K562 (cell line): ENCODE measurements around the gene MARCKSL1. TPM values are rescaled to one million over a fixed set of nuclear protein-coding genes. Genes with fewer than 3 reads are reported as not detected.

Experiments used
- ATAC-seq: fragments of 200-7000 bp; cut with Tn5 transposase; 3 replicates; pipeline ENCODE4 v1.9.1; 2020; ENCODE audit warnings: moderate library complexity
- BruUV-seq: library from RNA; stranded (reverse); fragments of 400-500 nt; replicated peaks from 2 replicates; lab custom pipeline; 2021; lab: Mats Ljungman, UMichigan
- CTCF ChIA-PET: fragments of 300-600 bp; formaldehyde crosslinking; extraction: SDS; loops from one replicate; lab custom pipeline; 2021; ENCODE audit warnings: low intra/inter-chr PET ratio; lab: Yijun Ruan, JAX
- POLR2A ChIA-PET: fragments of 300-600, 350-650 bp; sonication (Branson Sonifier 250); formaldehyde crosslinking; extraction: SDS; loops from one replicate; lab custom pipeline; 2021; ENCODE audit warnings: antibody characterized with exemption, inconsistent platforms; lab: Yijun Ruan, JAX
- DNase-seq, 4 experiments: peaks; one replicate each; pipeline versions ENCODE4 v3.0.0 to v3.0.0-alpha.2; 2011 to 2018; ENCODE audit warnings: low spot score in 3 of 4, mixed read lengths in 3 of 4; ENCODE audit errors: extremely low read depth in 1 of 4
- FAIRE-seq: peaks from 2 replicates; lab custom pipeline; 2011; peaks lifted over from hg19 to GRCh38; lab: Jason Lieb, UNC
- H2AFZ ChIP-seq: 2 replicates; pipeline ENCODE4 v1.6.0; 2011; ENCODE audit warnings: low read depth, low read length, control low read depth, inconsistent platforms
- H3K27ac ChIP-seq: fragments of 200-600 bp; 3 replicates; pipeline ENCODE4 v1.8.0; 2011; ENCODE audit warnings: low read depth, mild to moderate bottlenecking, control low read depth, inconsistent platforms, low read length, moderate library complexity, mixed read lengths; ENCODE audit errors: extremely low read depth
- H3K27me3 ChIP-seq, 2 experiments: fragments of 300-600 bp in 1 of 2; 2 replicates in 1 of 2; 3 replicates in 1 of 2; pipeline versions ENCODE4 v1.6.0 to v1.8.0; 2011; ENCODE audit warnings: inconsistent platforms in 2 of 2, low read length in 2 of 2, mild to moderate bottlenecking in 1 of 2, mixed read lengths in 1 of 2, moderate library complexity in 1 of 2; ENCODE audit not compliant: control insufficient read depth in 2 of 2, insufficient read depth in 2 of 2
- H3K36me3 ChIP-seq: fragments of 300-600 bp; 3 replicates; pipeline ENCODE4 v1.8.0; 2011; ENCODE audit warnings: mild to moderate bottlenecking, low read length, inconsistent platforms; ENCODE audit not compliant: control insufficient read depth, insufficient read depth
- H3K4me1 ChIP-seq, 2 experiments: fragments of 200-600 bp in 1 of 2; replicated peaks in 1 of 2; 2 replicates in 1 of 2; 3 replicates in 1 of 2; pipeline versions ENCODE4 v1.5.1 to v1.8.0; 2011; ENCODE audit warnings: inconsistent platforms in 2 of 2, low read length in 2 of 2, mild to moderate bottlenecking in 1 of 2, mixed read lengths in 1 of 2, moderate library complexity in 1 of 2; ENCODE audit not compliant: control insufficient read depth in 2 of 2, insufficient read depth in 2 of 2
- H3K4me2 ChIP-seq: 2 replicates; pipeline ENCODE4 v1.6.1; 2011; ENCODE audit warnings: low read length, control low read depth, inconsistent platforms, mixed read lengths; ENCODE audit not compliant: insufficient read depth
- H3K4me3 ChIP-seq: fragments of 200-600 bp; sonication (generic), shearing (Covaris generic); 2 replicates; pipeline ENCODE4 v1.5.1; 2016; ENCODE audit warnings: control low read depth, inconsistent platforms
- H3K79me2 ChIP-seq: fragments of 200-600 bp; 3 replicates; pipeline ENCODE4 v1.8.0; 2011; ENCODE audit warnings: low read length, inconsistent platforms; ENCODE audit not compliant: control insufficient read depth, insufficient read depth
- H3K9ac ChIP-seq, 2 experiments: 2 replicates each; pipeline versions ENCODE4 v1.6.0 to v1.6.1; 2011; ENCODE audit warnings: low read depth in 2 of 2, low read length in 2 of 2, control low read depth in 1 of 2, inconsistent platforms in 1 of 2, mild to moderate bottlenecking in 1 of 2, mixed read lengths in 1 of 2; ENCODE audit not compliant: insufficient read depth in 1 of 2
- H3K9me1 ChIP-seq: one replicate; pipeline ENCODE4 v1.6.0; 2011; ENCODE audit warnings: inconsistent platforms, mild to moderate bottlenecking, low read length, moderate library complexity; ENCODE audit not compliant: control insufficient read depth, insufficient read depth
- H3K9me3 ChIP-seq: replicated peaks from 2 replicates; pipeline ENCODE4 v1.5.1; 2011; ENCODE audit warnings: low read depth, low read length, inconsistent platforms; ENCODE audit not compliant: control insufficient read depth, insufficient read depth
- H4K20me1 ChIP-seq: replicated peaks from 2 replicates; pipeline ENCODE4 v1.6.1; 2011; ENCODE audit warnings: low read length, inconsistent platforms, mixed read lengths; ENCODE audit not compliant: control insufficient read depth, insufficient read depth
- BRF1 ChIP-seq: IDR thresholded peaks from 3 replicates; pipeline ENCODE4 v1.6.1; 2011; ENCODE audit warnings: borderline replicate concordance, mild to moderate bottlenecking; ENCODE audit not compliant: insufficient read length; ENCODE audit errors: extremely low read depth
- E2F5 ChIP-seq: sonication (generic); formaldehyde crosslinking; IDR thresholded peaks from 2 replicates; pipeline ENCODE4 v1.8.0; 2022; ENCODE audit warnings: mild to moderate bottlenecking, missing genetic modification reagents
- FIP1L1 ChIP-seq: fragments of 200-400 bp; formaldehyde crosslinking; IDR thresholded peaks from 2 replicates; pipeline ENCODE4 v1.6.1; 2018; ENCODE audit warnings: mild to moderate bottlenecking, low read depth, low read length; ENCODE audit not compliant: poor library complexity, severe bottlenecking
- FOXP1 ChIP-seq: sonication (generic); formaldehyde crosslinking; IDR thresholded peaks from 2 replicates; pipeline ENCODE4 v1.8.0; 2022; ENCODE audit warnings: mild to moderate bottlenecking, missing genetic modification reagents
- GTF2F1 ChIP-seq: IDR thresholded peaks from 2 replicates; pipeline ENCODE4 v1.6.1; 2011; ENCODE audit warnings: low read depth, low read length, improper control_type of control experiment
- POLR2AphosphoS2 ChIP-seq: IDR thresholded peaks from 2 replicates; pipeline ENCODE4 v1.6.1; 2012; ENCODE audit warnings: low read length, improper control_type of control experiment
- POLR2B ChIP-seq: fragments of 450-650 bp; IDR thresholded peaks from 2 replicates; pipeline ENCODE4 v1.6.1; 2018; ENCODE audit warnings: low read depth; ENCODE audit not compliant: partially characterized antibody
- RBM15 ChIP-seq: fragments of 200-400 bp; formaldehyde crosslinking; IDR thresholded peaks from 2 replicates; pipeline ENCODE4 v1.6.1; 2018; ENCODE audit warnings: mild to moderate bottlenecking, low read length, moderate library complexity; ENCODE audit not compliant: insufficient read depth
- TOE1 ChIP-seq, 2 experiments: fragments of 450-650 bp in 1 of 2; sonication (generic) in 1 of 2; formaldehyde crosslinking in 1 of 2; IDR thresholded peaks; 2 replicates each; pipeline versions ENCODE4 v1.7.1 to v1.8.0; 2016 to 2022; ENCODE audit warnings: borderline replicate concordance in 2 of 2, mild to moderate bottlenecking in 2 of 2, antibody characterized with exemption in 1 of 2, inconsistent platforms in 1 of 2, low read depth in 1 of 2, missing genetic modification reagents in 1 of 2, moderate library complexity in 1 of 2
- ZNF41 ChIP-seq: fragments of 250-450 bp; sonication (Bioruptor Pico); conservative IDR thresholded peaks from 2 replicates; pipeline ENCODE4 v1.4.0; 2020; ENCODE audit warnings: mild to moderate bottlenecking
- ZNF561 ChIP-seq: fragments of 450-650 bp; formaldehyde crosslinking; conservative IDR thresholded peaks from 2 replicates; pipeline ENCODE4 v1.4.0; 2020; ENCODE audit warnings: mild to moderate bottlenecking, moderate library complexity
- ZNF644 ChIP-seq: fragments of 200-800 bp; sonication (Bioruptor generic); IDR thresholded peaks from 2 replicates; pipeline ENCODE4 v1.6.1; 2016; ENCODE audit warnings: low read depth, missing genetic modification characterization, missing compliant biosample characterization
- ZNF695 ChIP-seq: fragments of 450-650 bp; formaldehyde crosslinking; IDR thresholded peaks from 2 replicates; pipeline ENCODE4 v1.4.0; 2020; ENCODE audit warnings: mild to moderate bottlenecking, moderate library complexity
- WGBS: fragments of 100-300 bp; shearing (Covaris generic); methylation state at CpG from one replicate; pipeline ENCODE4 v1.1.6; 2016; ENCODE audit warnings: low coverage, mixed read lengths; ENCODE audit not compliant: insufficient coverage; ENCODE audit errors: missing lambda C conversion rate; 5-methylcytosine and 5-hydroxymethylcytosine counted together
- in situ Hi-C: fragments of 300-500 bp; cut with MboI; formaldehyde crosslinking; loops from 4 replicates; pipeline ENCODE4 v1.15.0; 2018; ENCODE audit warnings: inconsistent platforms, mixed read lengths
- intact Hi-C: fragments of 100-400 bp; cut with micrococcal nuclease; formaldehyde crosslinking; loops from 2 replicates; pipeline ENCODE4 v1.14.2; 2022
- polyA plus RNA-seq, 8 experiments: library from polyadenylated mRNA; depleted of rRNA in 4 of 8; stranded (reverse) in 5 of 8; unstranded in 3 of 8; fragments of >200 nt; fragmentation: Nextera tagmentation in 2 of 8; fragmentation: Illumina TruSeq in 1 of 8; extraction: Ambion mirVana in 2 of 8; extraction: Trizol in 1 of 8; gene quantifications; 2 replicates each; pipeline versions ENCODE4 v1.2.1 to v1.2.3, GENCODE V29; 2011 to 2014; ENCODE audit warnings: inconsistent platforms in 1 of 8, missing spikeins in 1 of 8
- total RNA-seq, 7 experiments: library from RNA; depleted of rRNA in 6 of 7; stranded (reverse); fragments of >200 nt in 6 of 7; fragmentation: Illumina TruSeq in 2 of 7; extraction: Trizol in 2 of 7; gene quantifications; 2 replicates each; pipeline versions ENCODE4 v1.2.1 to v1.2.3, GENCODE V29; 2011 to 2021; ENCODE audit warnings: low replicate concordance in 1 of 7

MARCKSL1 gene
- total and polyA plus RNA-seq, 9 of the 15 experiments (the other 6 are each of a cell fraction or from before 2014, with no cell fraction given) = 14.7 to 325 (median 155) TPM

DNA sequence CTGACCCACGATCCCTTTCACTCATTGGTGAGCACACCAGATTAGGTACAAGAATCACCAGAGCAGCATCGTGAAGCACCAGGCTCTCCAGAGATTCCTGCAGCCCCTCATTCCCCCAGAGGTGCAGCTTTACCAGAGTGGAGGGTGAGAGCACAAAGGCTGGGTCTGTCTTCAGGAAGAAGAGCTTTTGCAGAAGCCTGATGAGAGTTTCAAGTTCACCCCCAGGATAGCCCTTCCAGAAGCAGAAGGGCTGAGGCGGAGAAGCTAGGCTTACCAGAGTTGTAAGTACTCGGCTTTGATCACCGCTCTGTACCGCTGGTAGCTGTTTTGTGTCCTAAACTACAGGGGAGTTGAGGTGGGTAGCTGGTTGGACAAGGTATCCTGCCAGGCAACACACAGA is 29.4 kb upstream of the MARCKSL1 start:
- CTCF ChIA-PET = no interaction called here

More for the DNA sequence above, 29.4 kb upstream of the MARCKSL1 start:
- no TSS peak for BruUV-seq
- Histone ChIP-seq H3K9me3 (no peaks in the 10 kb centered on the region), H3K27ac (no peak overlapping the region), H3K4me1 (peaks cover 0 to 4% of the 10 kb centered on the region in 2 experiments; a peak in 1 of 5 replicates), H4K20me1 (no peaks in the 10 kb centered on the region), H3K9me1 (no peaks in the 10 kb centered on the region), H3K4me3 (no peak overlapping the region), H3K4me2 (no peak overlapping the region), H3K27me3 (no peaks in the 10 kb centered on the region), H3K79me2 (no peaks in the 10 kb centered on the region), H3K36me3 (peaks cover 84% of the 10 kb centered on the region), H2AFZ (no peak overlapping the region), H3K9ac (peak overlapping the region in 1 of 2 experiments; percentile 13; a peak in 1 of 4 replicates)
- POLR2A ChIA-PET = interaction anchor here (0.7 to 4.3 kb wide), 6 partner anchors 8 to 29 kb away, joined by 3 to 36 read pairs (median 6); partner anchors contain the start of gene BSDC1
- in situ Hi-C loops (no loop called here), intact Hi-C loops (no loop called here)
- no peak for ATAC-seq
- no peak for FAIRE-seq
- DNase-seq = no peak
- TF ChIP-seq E2F5 (CRISPR knock-in tag) (no peak), GTF2F1 (no peak), FIP1L1 (no peak), ZNF561 (no peak), TOE1 (IDR thresholded peaks at IDR 0.05; ENCODE audit: borderline replicate concordance) (no peak), TOE1 (CRISPR knock-in tag; IDR thresholded peaks at IDR 0.05; ENCODE audit: borderline replicate concordance, low read depth) (no peak), ZNF695 (CRISPR knock-in tag) (no peak), ZNF644 (no peak), ZNF41 (no peak), FOXP1 (CRISPR knock-in tag) (no peak), BRF1 (no peak), POLR2AphosphoS2 (peak; percentile 34; the same call in 1 of the 2 replicates), POLR2B (peak; percentile 16), RBM15 (no peak)
- 83% methylated on average over 6 of the region's 6 CpGs for WGBS
